Tibial nerve (tissue), 4 donors: Measurements from ENCODE around the gene NXPH4. TPM values are rescaled to one million over a fixed set of nuclear protein-coding genes. Genes with fewer than 3 reads are reported as not detected.

Experiments used
- DNase-seq, 2 donors: peaks; one replicate each; pipeline ENCODE4 v3.0.0-alpha.2; 2019; ENCODE audit warnings: low spot score in 2 of 2
- H3K27ac ChIP-seq, 4 donors: fragments of 200-600 bp; sonication (generic) in 3 of 4; one replicate each; pipeline ENCODE4 v1.5.1; 2017 to 2019; ENCODE audit warnings: mild to moderate bottlenecking in 1 of 4
- H3K27me3 ChIP-seq, 2 donors: fragments of 200-600 bp; sonication (generic) in 1 of 2; one replicate each; pipeline versions ENCODE4 v1.5.1 to v1.6.0; 2017 to 2019
- H3K36me3 ChIP-seq, 3 donors: fragments of 200-600 bp; sonication (generic); one replicate each; pipeline ENCODE4 v1.5.1; 2018 to 2019
- H3K4me1 ChIP-seq, 4 donors: fragments of 200-600 bp; sonication (generic) in 3 of 4; one replicate each; pipeline ENCODE4 v1.5.1; 2017 to 2019
- H3K4me3 ChIP-seq, 4 donors: fragments of 200-600 bp; sonication (generic) in 3 of 4; one replicate each; pipeline ENCODE4 v1.5.1; 2017 to 2019; ENCODE audit warnings: mild to moderate bottlenecking in 1 of 4, moderate library complexity in 1 of 4
- H3K9me3 ChIP-seq, 4 donors: fragments of 200-600 bp; sonication (generic) in 3 of 4; one replicate each; pipeline ENCODE4 v1.5.1; 2017 to 2019
- CTCF ChIP-seq, 5 experiments: fragments of 200-600 bp in 3 of 5; fragments of 450-650 bp in 2 of 5; sonication (generic) in 3 of 5; IDR thresholded peaks; one replicate each; pipeline ENCODE4 v1.5.1; 2016 to 2019; ENCODE audit warnings: antibody characterized with exemption in 5 of 5, mild to moderate bottlenecking in 3 of 5, moderate library complexity in 2 of 5
- EP300 ChIP-seq, 2 donors: sonication (generic); formaldehyde crosslinking; IDR thresholded peaks; one replicate each; pipeline ENCODE4 v1.6.1; 2017; ENCODE audit warnings: antibody characterized with exemption in 2 of 2, mild to moderate bottlenecking in 1 of 2
- POLR2A ChIP-seq, 2 donors: fragments of 450-650 bp; IDR thresholded peaks; one replicate each; pipeline ENCODE4 v1.6.1; 2017; ENCODE audit warnings: antibody characterized with exemption in 2 of 2, mild to moderate bottlenecking in 2 of 2, moderate library complexity in 2 of 2
- WGBS, 2 donors: methylation state at CpG; one replicate each; pipeline ENCODE4 v1.1.5; 2018; 5-methylcytosine and 5-hydroxymethylcytosine counted together
- total RNA-seq, 4 donors: library from RNA; depleted of rRNA; stranded (reverse); fragments of >200 nt; gene quantifications; one replicate each; pipeline ENCODE4 v1.1.0, GENCODE V29; 2016

NXPH4 gene
- total RNA-seq, 4 donors from 2014 or later: 4.2 TPM; not detected in 3

GRCh38 chr12:57181561-57182155 is 34.9 kb upstream of the NXPH4 start:
- TF ChIP-seq POLR2A (IDR thresholded peaks at IDR 0.05) (no peak), EP300 (IDR thresholded peaks at IDR 0.05) (peak in 1 of 2 donors; percentile 40)
- no peaks in the 10 kb centered on the region for H3K9me3 ChIP-seq
- H3K4me3 ChIP-seq: no peak overlapping the region
- no peaks in the 10 kb centered on the region for H3K27me3 ChIP-seq
- peak overlapping the region in 1 of 4 donors; percentile 3 for H3K27ac ChIP-seq
- WGBS, 2 donors: 60 to 64% methylated on average over 5 of the region's 5 CpGs
- H3K36me3 ChIP-seq: peaks cover 0 to 93% (median 35%) of the 10 kb centered on the region in 3 donors
- DNase-seq: no peak
- peaks cover 0 to 31% (median 0%) of the 10 kb centered on the region in 4 donors for H3K4me1 ChIP-seq

- Histone ChIP-seq H3K4me1 (peaks cover 0 to 31% (median 0%) of the 10 kb centered on the region in 4 donors), H3K36me3 (peaks cover 0 to 93% (median 28%) of the 10 kb centered on the region in 3 donors), H3K27ac (no peak overlapping the region), H3K9me3 (no peaks in the 10 kb centered on the region), H3K4me3 (no peak overlapping the region), H3K27me3 (no peaks in the 10 kb centered on the region)
- 63 to 66% methylated on average over 13 of the region's 13 CpGs for WGBS, 2 donors
- DNase-seq: peak; percentile 67 to 86
- TF ChIP-seq EP300 (IDR thresholded peaks at IDR 0.05): peak in 1 of 2 donors; percentile 38
- peak; percentile 80 to 96 (median 88) for TF ChIP-seq CTCF (IDR thresholded peaks at IDR 0.05)
- no peak for TF ChIP-seq POLR2A (IDR thresholded peaks at IDR 0.05)
Measured at GRCh38 chr12:57182918-57183575, 33.5 kb upstream of the NXPH4 start.

GRCh38 chr12:57183939-57184725 is 32.5 kb upstream of the NXPH4 start:
- no peak for DNase-seq
- Histone ChIP-seq H3K9me3 (no peaks in the 10 kb centered on the region), H3K27ac (no peak overlapping the region), H3K4me3 (no peak overlapping the region), H3K36me3 (peaks cover 1 to 93% (median 17%) of the 10 kb centered on the region in 3 donors), H3K27me3 (no peaks in the 10 kb centered on the region), H3K4me1 (peaks cover 0 to 31% (median 0%) of the 10 kb centered on the region in 4 donors)
- TF ChIP-seq POLR2A (IDR thresholded peaks at IDR 0.05) (no peak), EP300 (IDR thresholded peaks at IDR 0.05) (no peak), CTCF (IDR thresholded peaks at IDR 0.05) (no peak)
- WGBS, 2 donors: 87 to 93% methylated on average over 12 to 22 of the region's 22 CpGs

GRCh38 chr12:57185403-57185802 is 31.2 kb upstream of the NXPH4 start:
- TF ChIP-seq POLR2A (IDR thresholded peaks at IDR 0.05) (no peak), EP300 (IDR thresholded peaks at IDR 0.05) (no peak), CTCF (IDR thresholded peaks at IDR 0.05) (no peak)
- H3K4me1 ChIP-seq: peaks cover 0 to 25% (median 0%) of the 10 kb centered on the region in 4 donors
- no peak overlapping the region for H3K4me3 ChIP-seq
- H3K27ac ChIP-seq: no peak overlapping the region
- no peaks in the 10 kb centered on the region for H3K9me3 ChIP-seq
- WGBS, 2 donors: 87 to 88% methylated on average over 24 to 25 of the region's 25 CpGs
- no peaks in the 10 kb centered on the region for H3K27me3 ChIP-seq
- no peak for DNase-seq
- peaks cover 4 to 93% (median 12%) of the 10 kb centered on the region in 3 donors for H3K36me3 ChIP-seq

- Histone ChIP-seq H3K36me3 (peaks cover 4 to 93% (median 8%) of the 10 kb centered on the region in 3 donors), H3K4me1 (peaks cover 0 to 20% (median 0%) of the 10 kb centered on the region in 4 donors), H3K27ac (no peak overlapping the region), H3K9me3 (no peaks in the 10 kb centered on the region), H3K4me3 (no peak overlapping the region), H3K27me3 (no peaks in the 10 kb centered on the region)
- DNase-seq: no peak
- 84 to 86% methylated on average over 12 of the region's 12 CpGs for WGBS, 2 donors
- TF ChIP-seq EP300 (IDR thresholded peaks at IDR 0.05) (no peak), POLR2A (IDR thresholded peaks at IDR 0.05) (no peak), CTCF (IDR thresholded peaks at IDR 0.05) (no peak)
Measured at GRCh38 chr12:57185906-57186508, 30.6 kb upstream of the NXPH4 start.
